ENCODE results near the gene PALLD.

- TF ChIP-seq POLR2AphosphoS5 (IDR thresholded peaks at IDR 0.05; ENCODE audit: low read depth, low read length), result no peak
- no peak for TF ChIP-seq POLR2A (IDR thresholded peaks at IDR 0.05; ENCODE audit: low read depth, low read length)
- no peak for TF ChIP-seq TAF1 (IDR thresholded peaks at IDR 0.05; ENCODE audit: low read depth, low read length)
- TF ChIP-seq POU2F2 (IDR thresholded peaks at IDR 0.05; ENCODE audit: low read depth, low read length), result no peak
- peak; percentile 97 for TF ChIP-seq SPI1 (IDR thresholded peaks at IDR 0.05; ENCODE audit: low read depth, low read length)
Observed at GRCh38 chr4:168685136-168685809, 188.4 kb downstream of the PALLD start.

Measured in GM12891 (cell line).